GM12878 (cell line): ENCODE measurements around the gene COL5A1.

Experiments used
- CEBPB ChIP-seq, 2 experiments: fragments of 150-350 bp in 1 of 2; IDR thresholded peaks; 2 replicates each; pipeline ENCODE4 v1.6.1; 2012 to 2014; ENCODE audit warnings: low read depth in 2 of 2, low read length in 2 of 2, borderline replicate concordance in 1 of 2, inconsistent platforms in 1 of 2
- CTCF ChIP-seq, 3 experiments: IDR thresholded peaks in 2 of 3; conservative IDR thresholded peaks in 1 of 3; 2 replicates each; pipeline ENCODE4 v1.5.1; 2011; ENCODE audit warnings: low read depth in 3 of 3, low read length in 3 of 3, mild to moderate bottlenecking in 3 of 3, control low read depth in 2 of 3, moderate library complexity in 2 of 3, inconsistent platforms in 1 of 3, mixed read lengths in 1 of 3; ENCODE audit not compliant: control insufficient read depth in 2 of 3, insufficient read depth in 1 of 3; ENCODE audit errors: extremely low read depth in 1 of 3
- FOXK2 ChIP-seq: fragments of 450-650 bp; IDR thresholded peaks from 2 replicates; pipeline ENCODE4 v1.6.1; 2017; ENCODE audit warnings: mild to moderate bottlenecking, moderate library complexity
- JUND ChIP-seq: IDR thresholded peaks from 2 replicates; pipeline ENCODE4 v1.6.1; 2012; ENCODE audit warnings: low read depth, mild to moderate bottlenecking, low read length, improper control_type of control experiment, moderate library complexity
- MXI1 ChIP-seq: fragments of 150-350 bp; IDR thresholded peaks from 2 replicates; pipeline ENCODE4 v1.6.1; 2011; ENCODE audit warnings: low read depth, mild to moderate bottlenecking, inconsistent platforms, low read length, improper control_type of control experiment
- PML ChIP-seq: IDR thresholded peaks from 2 replicates; pipeline ENCODE4 v1.6.1; 2012; ENCODE audit warnings: low read length, inconsistent platforms
- POLR2A ChIP-seq: IDR thresholded peaks from 2 replicates; pipeline ENCODE4 v1.6.1; 2011; ENCODE audit warnings: low read depth, mild to moderate bottlenecking, low read length
- TARDBP ChIP-seq: IDR thresholded peaks from 2 replicates; pipeline ENCODE4 v1.6.1; 2016; ENCODE audit warnings: borderline replicate concordance
- TBL1XR1 ChIP-seq: IDR thresholded peaks from 2 replicates; pipeline ENCODE4 v1.6.1; 2012; ENCODE audit warnings: low read depth, low read length, improper control_type of control experiment
- ZZZ3 ChIP-seq: IDR thresholded peaks from 2 replicates; pipeline ENCODE4 v1.6.1; 2011; ENCODE audit warnings: low read depth; ENCODE audit not compliant: control insufficient read depth, insufficient read length
- TF ChIP-seq, protein P1 (sequence below): IDR thresholded peaks from 2 replicates; pipeline ENCODE4 v1.6.1; 2011; ENCODE audit warnings: low read depth, low read length, improper control_type of control experiment, borderline replicate concordance
- TF ChIP-seq, protein P2 (sequence below): fragments of 450-650 bp; IDR thresholded peaks from 2 replicates; pipeline ENCODE4 v1.6.1; 2016; ENCODE audit warnings: mild to moderate bottlenecking
- TF ChIP-seq, protein P3 (sequence below): IDR thresholded peaks from 2 replicates; pipeline ENCODE4 v1.6.1; 2011; ENCODE audit warnings: mild to moderate bottlenecking, low read depth, low read length, moderate library complexity; ENCODE audit not compliant: insufficient replicate concordance

DNA sequence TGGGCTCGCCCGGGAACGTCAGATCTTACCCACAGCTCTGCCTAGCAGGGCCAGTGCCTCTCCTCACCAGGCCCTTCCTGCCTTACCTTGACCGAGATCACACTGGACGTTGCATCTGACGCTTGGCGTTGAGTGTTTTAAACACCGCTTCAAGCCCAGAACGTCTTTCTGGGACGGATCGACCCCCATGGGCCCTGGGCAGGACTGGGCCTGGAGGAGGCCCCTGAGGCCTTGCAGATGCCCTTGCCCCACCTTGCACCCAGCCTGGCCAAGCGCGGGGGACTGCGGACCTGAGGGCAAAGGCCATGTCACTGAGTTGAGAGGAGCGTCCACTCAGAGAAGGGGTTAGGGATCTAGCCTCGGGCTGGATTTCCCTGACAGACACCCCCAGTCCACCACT, 174.7 kb downstream of the COL5A1 start:
- TF ChIP-seq CEBPB (IDR thresholded peaks at IDR 0.05; ENCODE audit: borderline replicate concordance in 1 of 2, low read depth in 2 of 2, low read length in 2 of 2) (no peak), CTCF (IDR thresholded peaks at IDR 0.05 in 2 of 3, conservative IDR thresholded peaks at IDR 0.05 in 1 of 3; ENCODE audit: control insufficient read depth in 2 of 3, extremely low read depth in 1 of 3, insufficient read depth in 1 of 3, low read depth in 3 of 3, low read length in 3 of 3) (no peak), POLR2A (no peak), TARDBP (no peak), TBL1XR1 (no peak), JUND (no peak), MXI1 (no peak), FOXK2 (no peak), ZZZ3 (no peak), PML (no peak)
- TF ChIP-seq, protein P1, sequence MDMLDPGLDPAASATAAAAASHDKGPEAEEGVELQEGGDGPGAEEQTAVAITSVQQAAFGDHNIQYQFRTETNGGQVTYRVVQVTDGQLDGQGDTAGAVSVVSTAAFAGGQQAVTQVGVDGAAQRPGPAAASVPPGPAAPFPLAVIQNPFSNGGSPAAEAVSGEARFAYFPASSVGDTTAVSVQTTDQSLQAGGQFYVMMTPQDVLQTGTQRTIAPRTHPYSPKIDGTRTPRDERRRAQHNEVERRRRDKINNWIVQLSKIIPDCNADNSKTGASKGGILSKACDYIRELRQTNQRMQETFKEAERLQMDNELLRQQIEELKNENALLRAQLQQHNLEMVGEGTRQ, result no peak
- TF ChIP-seq, protein P2, sequence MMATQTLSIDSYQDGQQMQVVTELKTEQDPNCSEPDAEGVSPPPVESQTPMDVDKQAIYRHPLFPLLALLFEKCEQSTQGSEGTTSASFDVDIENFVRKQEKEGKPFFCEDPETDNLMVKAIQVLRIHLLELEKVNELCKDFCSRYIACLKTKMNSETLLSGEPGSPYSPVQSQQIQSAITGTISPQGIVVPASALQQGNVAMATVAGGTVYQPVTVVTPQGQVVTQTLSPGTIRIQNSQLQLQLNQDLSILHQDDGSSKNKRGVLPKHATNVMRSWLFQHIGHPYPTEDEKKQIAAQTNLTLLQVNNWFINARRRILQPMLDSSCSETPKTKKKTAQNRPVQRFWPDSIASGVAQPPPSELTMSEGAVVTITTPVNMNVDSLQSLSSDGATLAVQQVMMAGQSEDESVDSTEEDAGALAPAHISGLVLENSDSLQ, result no peak
- TF ChIP-seq, protein P3, sequence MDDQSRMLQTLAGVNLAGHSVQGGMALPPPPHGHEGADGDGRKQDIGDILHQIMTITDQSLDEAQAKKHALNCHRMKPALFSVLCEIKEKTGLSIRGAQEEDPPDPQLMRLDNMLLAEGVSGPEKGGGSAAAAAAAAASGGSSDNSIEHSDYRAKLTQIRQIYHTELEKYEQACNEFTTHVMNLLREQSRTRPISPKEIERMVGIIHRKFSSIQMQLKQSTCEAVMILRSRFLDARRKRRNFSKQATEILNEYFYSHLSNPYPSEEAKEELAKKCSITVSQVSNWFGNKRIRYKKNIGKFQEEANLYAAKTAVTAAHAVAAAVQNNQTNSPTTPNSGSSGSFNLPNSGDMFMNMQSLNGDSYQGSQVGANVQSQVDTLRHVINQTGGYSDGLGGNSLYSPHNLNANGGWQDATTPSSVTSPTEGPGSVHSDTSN, result no peak
